Hepatocyte (in vitro differentiated cells): ENCODE results near the gene LYRM9. TPM values are rescaled to one million over a fixed set of nuclear protein-coding genes. Genes with fewer than 3 reads are reported as not detected.

Experiments
- DNase-seq: peaks from one replicate; pipeline ENCODE4 v3.0.0-alpha.2; 2016; ENCODE audit warnings: low spot score
- H2AFZ ChIP-seq: fragments of 200-600 bp; sonication (generic); 2 replicates; pipeline ENCODE4 v1.6.0; 2016; ENCODE audit warnings: antibody characterized with exemption, mild to moderate bottlenecking
- H3K27ac ChIP-seq: fragments of 200-600 bp; sonication (generic); 2 replicates; pipeline ENCODE4 v1.5.1; 2016; ENCODE audit warnings: mild to moderate bottlenecking
- H3K27me3 ChIP-seq: fragments of 200-600 bp; sonication (generic); 2 replicates; pipeline ENCODE4 v1.6.1; 2016
- H3K36me3 ChIP-seq: fragments of 200-600 bp; sonication (generic); replicated peaks from 2 replicates; pipeline ENCODE4 v1.5.1; 2016; ENCODE audit warnings: low read depth; ENCODE audit not compliant: insufficient read depth
- H3K4me1 ChIP-seq: fragments of 200-600 bp; sonication (generic); 2 replicates; pipeline ENCODE4 v1.5.1; 2016; ENCODE audit warnings: mild to moderate bottlenecking, moderate library complexity; ENCODE audit not compliant: insufficient read depth
- H3K4me2 ChIP-seq: fragments of 200-600 bp; sonication (generic); 2 replicates; pipeline ENCODE4 v1.6.0; 2016
- H3K4me3 ChIP-seq: fragments of 200-600 bp; sonication (generic); 2 replicates; pipeline ENCODE4 v1.5.1; 2016; ENCODE audit warnings: mild to moderate bottlenecking
- H3K79me2 ChIP-seq: fragments of 200-600 bp; sonication (generic); 2 replicates; pipeline ENCODE4 v1.6.0; 2017; ENCODE audit warnings: mild to moderate bottlenecking
- H3K9me2 ChIP-seq: fragments of 200-600 bp; sonication (generic); replicated peaks from 2 replicates; pipeline ENCODE4 v1.6.0; 2017; ENCODE audit warnings: mild to moderate bottlenecking; ENCODE audit not compliant: insufficient read depth
- H3K9me3 ChIP-seq: fragments of 200-600 bp; sonication (generic); 2 replicates; pipeline ENCODE4 v1.5.1; 2016; ENCODE audit warnings: low read depth, mild to moderate bottlenecking
- H4K20me1 ChIP-seq: fragments of 200-600 bp; sonication (generic); 2 replicates; pipeline ENCODE4 v1.6.0; 2016; ENCODE audit warnings: mild to moderate bottlenecking; ENCODE audit not compliant: insufficient read depth, poor library complexity, severe bottlenecking
- EZH2 ChIP-seq: fragments of 200-600 bp; sonication (generic); IDR thresholded peaks from 2 replicates; pipeline ENCODE4 v1.6.1; 2016; ENCODE audit warnings: antibody characterized with exemption, mild to moderate bottlenecking, borderline replicate concordance
- EZH2phosphoT487 ChIP-seq: fragments of 200-600 bp; sonication (generic); IDR thresholded peaks from one replicate; pipeline ENCODE4 v1.6.1; 2018; ENCODE audit warnings: antibody characterized with exemption, mild to moderate bottlenecking, low read depth, moderate library complexity; ENCODE audit not compliant: unreplicated experiment, severe bottlenecking
- WGBS: methylation state at CpG from one replicate; pipeline ENCODE4 v1.1.6; 2016; ENCODE audit warnings: low lambda C conversion rate; ENCODE audit errors: missing lambda C conversion rate; 5-methylcytosine and 5-hydroxymethylcytosine counted together
- polyA plus RNA-seq: library from polyadenylated mRNA; unstranded; fragments of >200 nt; fragmentation: Nextera tagmentation; extraction: Ambion mirVana; gene quantifications from 2 replicates; pipeline ENCODE4 v1.2.1, GENCODE V29; 2016
- total RNA-seq: library from RNA; depleted of rRNA; stranded (reverse); fragments of >200 nt; gene quantifications from 2 replicates; pipeline ENCODE4 v1.2.3, GENCODE V29; 2014
- TF ChIP-seq, protein P1 (sequence below): fragments of 200-600 bp; sonication (generic); IDR thresholded peaks from 2 replicates; pipeline ENCODE4 v1.5.1; 2016; ENCODE audit warnings: antibody characterized with exemption, mild to moderate bottlenecking; ENCODE audit not compliant: poor library complexity

The LYRM9 gene
- total and polyA plus RNA-seq, 2 experiments from 2014 or later: 10.5 to 12.2 TPM

DNA sequence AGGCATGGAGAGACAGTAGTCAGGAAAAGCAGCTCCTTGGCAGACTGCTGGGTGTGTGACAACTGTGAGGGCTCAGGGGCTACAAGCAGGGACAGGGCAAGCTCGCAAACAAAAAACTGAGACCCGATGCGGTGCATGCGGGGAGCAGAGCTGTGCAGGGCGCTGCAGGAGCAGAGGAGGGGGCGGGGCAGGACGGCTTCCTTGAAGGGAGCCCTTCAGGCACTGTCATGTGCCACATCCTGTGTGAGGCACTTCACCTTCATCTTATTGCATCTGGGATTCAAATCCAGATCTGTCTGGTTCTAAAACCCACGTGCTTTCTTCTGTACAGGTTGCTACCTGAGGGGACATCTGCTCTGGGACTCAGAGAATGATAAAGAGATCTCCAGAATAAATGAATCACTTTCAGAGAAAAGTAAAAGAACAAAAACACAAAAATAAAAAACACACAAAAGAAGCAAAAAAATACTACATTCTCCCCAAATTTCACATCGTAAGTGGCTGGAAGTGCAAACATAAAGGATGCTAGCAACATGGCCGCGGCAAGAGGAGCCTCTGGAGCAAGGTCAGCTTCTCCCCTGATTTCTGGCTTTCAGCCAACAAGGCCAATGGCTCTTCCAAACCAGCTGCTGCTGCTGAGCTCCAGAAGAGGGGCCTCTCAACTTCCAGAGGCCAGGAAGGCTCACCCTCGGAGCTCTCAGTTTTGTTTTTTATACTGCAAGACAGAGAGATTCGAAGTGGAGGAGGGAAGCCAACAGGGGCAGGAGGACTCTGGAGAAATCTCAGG, 14.2 kb downstream of the LYRM9 start:
- Histone ChIP-seq H3K27me3 (no peaks in the 10 kb centered on the region), H3K27ac (no peak overlapping the region), H2AFZ (no peak overlapping the region), H3K4me2 (no peak overlapping the region), H3K9me2 (no peaks in the 10 kb centered on the region), H3K9me3 (no peaks in the 10 kb centered on the region), H3K4me1 (peaks cover 6% of the 10 kb centered on the region), H3K79me2 (no peaks in the 10 kb centered on the region), H3K4me3 (no peak overlapping the region), H4K20me1 (no peaks in the 10 kb centered on the region), H3K36me3 (no peaks in the 10 kb centered on the region)
- no peak for DNase-seq
- TF ChIP-seq, protein P1, sequence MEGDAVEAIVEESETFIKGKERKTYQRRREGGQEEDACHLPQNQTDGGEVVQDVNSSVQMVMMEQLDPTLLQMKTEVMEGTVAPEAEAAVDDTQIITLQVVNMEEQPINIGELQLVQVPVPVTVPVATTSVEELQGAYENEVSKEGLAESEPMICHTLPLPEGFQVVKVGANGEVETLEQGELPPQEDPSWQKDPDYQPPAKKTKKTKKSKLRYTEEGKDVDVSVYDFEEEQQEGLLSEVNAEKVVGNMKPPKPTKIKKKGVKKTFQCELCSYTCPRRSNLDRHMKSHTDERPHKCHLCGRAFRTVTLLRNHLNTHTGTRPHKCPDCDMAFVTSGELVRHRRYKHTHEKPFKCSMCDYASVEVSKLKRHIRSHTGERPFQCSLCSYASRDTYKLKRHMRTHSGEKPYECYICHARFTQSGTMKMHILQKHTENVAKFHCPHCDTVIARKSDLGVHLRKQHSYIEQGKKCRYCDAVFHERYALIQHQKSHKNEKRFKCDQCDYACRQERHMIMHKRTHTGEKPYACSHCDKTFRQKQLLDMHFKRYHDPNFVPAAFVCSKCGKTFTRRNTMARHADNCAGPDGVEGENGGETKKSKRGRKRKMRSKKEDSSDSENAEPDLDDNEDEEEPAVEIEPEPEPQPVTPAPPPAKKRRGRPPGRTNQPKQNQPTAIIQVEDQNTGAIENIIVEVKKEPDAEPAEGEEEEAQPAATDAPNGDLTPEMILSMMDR: no peak
- TF ChIP-seq EZH2phosphoT487 (no peak), EZH2 (no peak)
- 79% methylated on average over 13 of the region's 13 CpGs for WGBS

DNA sequence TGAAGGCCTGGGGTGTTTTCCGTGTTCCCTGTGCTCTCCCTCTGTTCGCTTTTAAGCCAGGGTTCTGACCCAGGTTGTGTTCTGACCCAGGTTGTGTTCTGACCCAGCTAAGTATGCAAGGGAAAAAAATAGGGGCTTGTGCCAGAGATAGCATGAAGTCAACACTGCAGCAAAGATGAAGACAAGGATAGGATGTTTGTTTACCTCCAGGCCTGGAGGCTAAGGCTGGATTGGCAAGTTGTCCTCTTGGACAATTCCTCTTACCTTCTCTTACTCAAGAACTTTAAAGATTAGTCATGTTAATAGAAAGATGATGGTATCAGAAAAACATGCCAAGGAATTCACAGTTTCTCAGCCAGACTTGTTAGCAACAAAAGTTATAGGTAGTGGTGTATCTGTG, 19.4 kb downstream of the LYRM9 start:
- H3K4me2 ChIP-seq: no peak overlapping the region
- no peaks in the 10 kb centered on the region for H4K20me1 ChIP-seq
- no peak overlapping the region for H3K4me3 ChIP-seq
- TF ChIP-seq EZH2: no peak
- no peak for TF ChIP-seq EZH2phosphoT487
- TF ChIP-seq, protein P1: no peak
- H3K27ac ChIP-seq: no peak overlapping the region
- no peaks in the 10 kb centered on the region for H3K27me3 ChIP-seq
- no peaks in the 10 kb centered on the region for H3K4me1 ChIP-seq
- H2AFZ ChIP-seq: no peak overlapping the region
- no peaks in the 10 kb centered on the region for H3K79me2 ChIP-seq
- H3K36me3 ChIP-seq: no peaks in the 10 kb centered on the region
- DNase-seq: no peak
- no peaks in the 10 kb centered on the region for H3K9me2 ChIP-seq
- H3K9me3 ChIP-seq: no peaks in the 10 kb centered on the region
- WGBS: 97% methylated on average over 2 of the region's 2 CpGs

GRCh38 chr17:27873211-27873610, 20.0 kb downstream of the LYRM9 start:
- Histone ChIP-seq H3K9me3 (no peaks in the 10 kb centered on the region), H3K9me2 (no peaks in the 10 kb centered on the region), H2AFZ (no peak overlapping the region), H3K27me3 (no peaks in the 10 kb centered on the region), H3K4me3 (no peak overlapping the region), H4K20me1 (no peaks in the 10 kb centered on the region), H3K36me3 (no peaks in the 10 kb centered on the region), H3K79me2 (no peaks in the 10 kb centered on the region), H3K27ac (no peak overlapping the region), H3K4me2 (no peak overlapping the region), H3K4me1 (no peaks in the 10 kb centered on the region)
- TF ChIP-seq EZH2 (no peak), EZH2phosphoT487 (no peak)
- TF ChIP-seq, protein P1: no peak
- DNase-seq: no peak
- 89% methylated on average over 2 of the region's 2 CpGs for WGBS
